GM19240 (cell line): ENCODE results near the gene CAPN11.
"Not testable (repeated sequence)": the region's sequence is repeated elsewhere in the genome, so short reads cannot be mapped to it uniquely, and the experiment has no call there.

Source experiments
- DNase-seq: peaks from one replicate; pipeline ENCODE4 v3.0.0; 2011; ENCODE audit warnings: low spot score; ENCODE audit not compliant: insufficient read length

The CAPN11 gene

GRCh38 chr6:44180886-44181285, 22.3 kb downstream of the CAPN11 start:
- DNase-seq, result no peak

GRCh38 chr6:44181784-44182183, 23.2 kb downstream of the CAPN11 start:
- not testable (repeated sequence) for DNase-seq

- no peak for DNase-seq
Observed at GRCh38 chr6:44182911-44183390, 24.3 kb downstream of the CAPN11 start.

GRCh38 chr6:44183783-44184182, 25.2 kb downstream of the CAPN11 start:
- DNase-seq, result no peak

- DNase-seq, result not testable (repeated sequence)
Observed at GRCh38 chr6:44185356-44185755, 26.7 kb downstream of the CAPN11 start.

- DNase-seq, result no peak
Observed at GRCh38 chr6:44185953-44186634, 27.5 kb downstream of the CAPN11 start.

GRCh38 chr6:44186635-44187025, 28.0 kb downstream of the CAPN11 start:
- no peak for DNase-seq

GRCh38 chr6:44188819-44189218, 30.2 kb downstream of the CAPN11 start:
- no peak for DNase-seq

- no peak for DNase-seq
Observed at GRCh38 chr6:44189257-44189656, 30.6 kb downstream of the CAPN11 start.

GRCh38 chr6:44190715-44191114, 32.1 kb downstream of the CAPN11 start:
- DNase-seq, result no peak

DNA sequence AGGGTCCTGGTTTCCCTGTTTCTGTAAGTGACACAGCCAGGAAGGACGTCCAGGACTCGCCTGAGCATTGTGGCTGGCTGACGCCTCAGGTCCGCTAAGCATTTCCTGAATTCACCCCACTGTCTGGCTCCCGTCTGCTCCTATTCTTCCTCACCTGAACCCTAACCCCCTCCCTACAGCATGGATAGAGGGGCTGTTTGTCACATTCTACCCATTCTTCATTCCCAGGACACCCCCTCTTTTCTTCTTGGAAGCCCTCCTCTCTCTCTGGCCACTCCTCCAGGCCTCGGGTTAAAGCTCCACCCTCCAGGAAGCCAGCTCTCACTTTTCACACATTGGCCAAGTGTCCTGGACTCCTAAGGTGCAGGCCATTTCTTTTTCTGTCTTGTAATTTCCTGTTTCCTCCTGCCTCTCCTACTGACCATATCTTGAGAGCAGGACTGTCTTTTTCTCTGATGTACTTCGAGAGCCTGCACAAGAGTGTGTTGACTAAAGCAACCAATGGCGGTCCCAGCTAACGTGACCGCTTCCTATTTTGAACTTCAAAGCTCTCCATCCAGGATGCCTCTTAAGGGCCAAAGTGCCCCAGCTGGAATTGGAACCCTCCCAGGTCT, 33.9 kb downstream of the CAPN11 start:
- no peak for DNase-seq

GRCh38 chr6:44193307-44193910, 34.8 kb downstream of the CAPN11 start:
- DNase-seq, result no peak

GRCh38 chr6:44194326-44194725, 35.7 kb downstream of the CAPN11 start:
- no peak for DNase-seq

- DNase-seq, result not testable (repeated sequence)
Observed at GRCh38 chr6:44196351-44196750, 37.7 kb downstream of the CAPN11 start.

- DNase-seq, result no peak
Observed at GRCh38 chr6:44198684-44199083, 40.1 kb downstream of the CAPN11 start.

DNA sequence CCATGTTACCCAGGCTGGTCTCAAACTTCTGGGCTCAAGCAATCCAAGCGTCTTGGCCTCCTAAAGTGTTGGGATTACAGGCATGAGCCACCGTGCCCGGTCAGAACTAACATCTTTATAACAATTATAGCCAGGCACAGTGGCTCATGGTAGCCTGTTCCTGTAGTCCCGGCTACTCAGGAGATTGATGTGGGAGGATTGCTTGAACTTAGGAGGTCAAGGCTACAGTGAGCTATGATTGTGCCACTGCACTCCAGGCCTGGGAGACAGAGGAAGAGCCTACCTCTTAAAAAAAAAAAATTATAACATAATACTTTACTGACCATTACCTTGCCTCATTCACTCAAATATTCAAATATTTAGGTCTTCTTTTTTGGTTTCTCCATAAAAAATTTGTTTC, 41.3 kb downstream of the CAPN11 start:
- DNase-seq, result no peak

- DNase-seq, result no peak
Observed at GRCh38 chr6:44201200-44201599, 42.6 kb downstream of the CAPN11 start.

DNA sequence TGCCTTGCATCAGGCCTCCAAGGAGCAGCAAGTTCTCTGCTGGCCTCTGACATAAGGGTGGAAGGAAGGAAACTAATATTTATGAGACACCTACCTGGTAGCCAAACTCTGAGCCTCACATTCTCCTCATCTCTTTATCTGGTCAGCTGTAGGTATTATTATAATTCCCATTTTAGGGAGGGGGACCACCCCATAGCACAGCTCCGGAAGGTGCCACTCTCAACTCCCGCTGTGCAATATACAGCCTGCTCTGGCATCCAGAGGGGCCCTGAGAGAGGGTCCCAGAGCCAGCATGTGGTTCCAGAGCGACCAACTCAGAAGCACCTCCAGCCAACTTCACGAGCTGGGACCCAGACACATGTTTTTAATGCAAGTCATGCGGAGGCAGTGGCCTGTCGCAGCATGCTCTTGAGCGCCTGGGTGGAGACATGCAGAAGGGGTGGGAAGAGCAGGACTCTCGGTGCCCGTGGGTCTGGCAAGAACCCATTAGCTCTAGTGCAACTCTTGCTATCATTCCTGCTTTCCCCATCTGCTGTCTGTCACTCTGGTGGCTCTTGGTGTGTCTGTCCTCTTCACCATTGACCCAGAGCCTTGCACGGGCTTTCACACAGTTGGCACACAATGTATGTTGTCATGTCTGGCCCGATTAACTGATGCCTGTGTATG, 43.2 kb downstream of the CAPN11 start:
- DNase-seq, result no peak

DNA sequence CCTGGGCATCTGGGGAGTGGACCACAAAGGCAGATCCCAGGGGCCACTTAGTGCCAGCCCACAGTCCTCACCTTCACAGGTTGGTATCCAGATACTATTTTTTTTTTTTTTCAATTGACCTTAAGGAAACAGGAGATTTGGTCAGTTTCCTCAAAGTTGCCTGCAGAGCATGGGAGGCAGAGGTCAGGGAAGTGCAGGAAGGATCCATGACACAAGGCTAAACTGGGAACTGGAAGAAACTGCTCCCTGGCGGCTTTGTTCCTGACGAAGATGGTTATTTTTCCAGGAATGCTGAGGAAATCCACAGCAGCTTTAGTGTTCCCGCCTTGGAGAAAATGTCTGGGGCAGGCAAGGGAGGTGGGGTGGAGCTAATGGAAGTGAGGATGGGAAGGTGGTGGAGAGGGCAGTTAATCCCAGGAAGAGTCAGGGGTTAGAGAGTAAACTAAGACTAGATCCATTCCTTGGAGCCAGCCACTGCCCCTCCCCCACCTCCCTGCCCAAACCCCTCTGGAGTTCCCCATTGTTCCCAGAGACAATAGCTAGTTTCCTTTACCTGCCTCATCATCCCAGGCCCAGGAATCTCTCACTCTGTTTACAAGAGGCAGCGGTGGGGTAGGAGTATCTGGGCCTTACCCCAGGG, 43.8 kb downstream of the CAPN11 start:
- no peak for DNase-seq

- no peak for DNase-seq
Observed at GRCh38 chr6:44202972-44203750, 44.5 kb downstream of the CAPN11 start.

GRCh38 chr6:44203955-44204354, 45.3 kb downstream of the CAPN11 start:
- DNase-seq, result no peak
